Fibroblast of pulmonary artery (primary cell): ENCODE results near the gene TBCD.

Experiments
- DNase-seq: peaks from one replicate; pipeline ENCODE4 v3.0.0-alpha.2; 2010; ENCODE audit warnings: low read depth
- H3K4me3 ChIP-seq: replicated peaks from 2 replicates; pipeline ENCODE4 v1.5.1; 2011; ENCODE audit warnings: low read depth, mild to moderate bottlenecking, control low read depth, low read length, moderate library complexity
- CTCF ChIP-seq: IDR thresholded peaks from 2 replicates; pipeline ENCODE4 v1.5.1; 2011; ENCODE audit warnings: mild to moderate bottlenecking, control low read depth, low read length, inconsistent platforms; ENCODE audit errors: missing control alignments

TBCD gene

GRCh38 chr17:82944990-82945389, 193.1 kb downstream of the TBCD start:
- no peak for DNase-seq
- no peak for TF ChIP-seq CTCF
- no peak overlapping the region for H3K4me3 ChIP-seq

DNA sequence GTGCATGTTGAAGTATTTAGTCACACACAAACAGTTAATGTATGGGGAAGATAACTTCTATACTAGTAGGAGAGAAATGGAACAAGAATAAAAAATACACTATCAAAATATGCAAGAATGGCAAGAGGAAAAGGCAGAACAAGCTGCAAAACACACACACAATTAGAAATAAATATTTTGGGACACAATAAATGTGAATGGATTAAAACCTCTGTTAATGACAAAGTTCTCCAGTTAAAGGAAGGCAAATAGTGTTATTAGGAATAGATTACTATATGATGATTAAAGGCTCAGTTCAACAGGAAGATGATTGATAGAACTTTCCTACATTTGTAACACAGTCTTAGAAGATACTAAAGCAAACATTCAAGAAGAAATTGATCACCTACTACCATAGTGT, 194.2 kb downstream of the TBCD start:
- no peak for TF ChIP-seq CTCF
- no peak for DNase-seq
- no peak overlapping the region for H3K4me3 ChIP-seq

DNA sequence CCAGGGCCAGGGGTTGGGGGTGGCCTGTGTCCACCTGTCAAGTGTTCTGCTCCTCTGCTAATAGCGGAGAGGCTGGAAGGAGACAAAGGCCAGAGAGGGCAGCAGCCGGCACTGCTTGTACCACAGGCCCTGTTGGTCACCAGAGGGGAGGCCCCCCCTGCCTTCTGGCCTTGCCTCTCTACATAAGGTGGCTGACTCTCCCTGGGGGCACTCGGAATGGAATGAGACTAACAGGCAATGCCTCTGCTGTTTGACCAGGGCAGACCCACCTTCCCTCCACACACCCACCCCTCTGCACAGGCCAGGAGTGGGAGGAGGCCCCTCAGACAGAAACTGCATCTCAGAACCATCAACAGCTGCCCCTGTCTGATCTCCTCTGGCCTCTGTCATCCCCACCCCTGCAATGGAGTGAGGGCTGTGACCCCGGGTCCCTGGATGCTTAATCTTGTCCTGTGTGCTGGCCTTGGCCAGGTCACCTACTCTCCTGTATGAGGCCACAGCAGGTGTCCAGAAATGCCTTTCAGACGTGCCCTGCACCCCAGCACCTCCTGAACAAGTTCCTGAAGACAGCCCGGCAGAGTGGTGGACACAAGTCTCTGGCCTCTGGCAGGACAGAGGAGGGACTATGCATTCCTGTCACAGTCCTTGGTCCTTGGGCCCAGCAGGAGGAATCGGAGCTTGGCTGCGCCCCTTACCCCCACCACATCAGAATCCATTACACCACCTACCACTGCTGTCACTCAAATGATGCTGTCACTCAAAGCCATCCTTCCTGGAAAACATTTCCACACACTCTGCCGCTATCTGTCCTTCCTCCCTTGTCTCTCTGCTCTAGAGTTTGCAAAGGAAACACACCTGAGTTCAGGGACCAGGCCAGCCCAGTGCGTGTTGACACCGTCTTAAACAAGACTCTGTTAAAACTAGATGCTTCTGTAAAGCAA, 195.5 kb downstream of the TBCD start:
- no peak overlapping the region for H3K4me3 ChIP-seq
- TF ChIP-seq CTCF, result no peak
- DNase-seq, result no peak

DNA sequence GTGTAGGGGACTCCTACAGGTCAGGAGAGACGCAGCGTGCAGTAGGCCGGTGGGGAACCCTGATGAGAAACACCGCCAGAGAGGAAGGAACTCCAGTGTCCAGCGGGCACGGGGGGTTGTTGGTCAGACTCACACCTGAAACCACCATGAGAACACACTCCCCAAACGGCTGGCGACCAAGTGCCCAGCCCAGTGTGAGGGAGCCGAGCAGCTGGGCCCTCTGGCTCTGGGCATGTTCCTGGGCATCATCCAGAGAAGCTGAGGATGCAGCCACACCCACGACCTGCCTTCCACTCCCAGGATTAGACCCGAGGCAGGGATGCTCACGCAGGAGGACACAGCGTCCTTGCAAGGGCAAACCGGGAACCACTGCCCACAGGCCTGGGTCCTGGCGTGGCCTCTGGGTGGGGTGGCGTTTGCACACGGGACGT, 196.2 kb downstream of the TBCD start:
- H3K4me3 ChIP-seq, result no peak overlapping the region
- no peak for TF ChIP-seq CTCF
- no peak for DNase-seq

GRCh38 chr17:82948957-82949356, 197.1 kb downstream of the TBCD start:
- no peak for DNase-seq
- no peak for TF ChIP-seq CTCF
- H3K4me3 ChIP-seq, result no peak overlapping the region

GRCh38 chr17:82949361-82949760, 197.5 kb downstream of the TBCD start:
- DNase-seq, result no peak
- H3K4me3 ChIP-seq, result no peak overlapping the region
- no peak for TF ChIP-seq CTCF

GRCh38 chr17:82949984-82950383, 198.1 kb downstream of the TBCD start:
- H3K4me3 ChIP-seq, result no peak overlapping the region
- TF ChIP-seq CTCF, result no peak
- DNase-seq, result no peak
